Measurements from ENCODE around the gene EXOC2.

Gene EXOC2

DNA sequence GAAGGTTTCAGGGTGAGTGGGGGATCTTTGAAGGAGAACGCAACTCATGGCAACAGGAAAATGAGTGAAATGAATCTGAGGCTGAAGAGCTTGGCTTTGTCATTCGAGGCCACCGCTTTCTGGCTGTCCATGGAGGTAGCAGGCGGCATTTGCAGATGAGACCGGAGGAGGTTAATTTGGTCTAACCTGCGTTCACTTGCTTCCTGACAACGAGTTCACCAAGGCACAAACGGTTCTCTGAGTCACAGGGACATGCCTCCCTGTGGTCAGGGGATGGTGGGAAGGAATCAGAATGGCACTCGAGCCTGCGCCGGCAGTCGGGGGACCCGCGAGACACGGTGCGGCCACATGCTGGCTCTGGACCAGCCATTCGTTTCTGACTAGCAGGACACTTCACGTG, 226.4 kb downstream of the EXOC2 start:
- H3K27ac ChIP-seq (ENCODE audit: low read depth, low read length) = no peak overlapping the region
- no peak for TF ChIP-seq CTCF (IDR thresholded peaks at IDR 0.05; ENCODE audit: low read depth, low read length, poor library complexity, severe bottlenecking)
- no peak for TF ChIP-seq EZH2phosphoT487 (IDR thresholded peaks at IDR 0.05; ENCODE audit: borderline replicate concordance, low read length)
- H4K20me1 ChIP-seq (ENCODE audit: control insufficient read depth, insufficient read depth, low read depth, low read length) = no peaks in the 10 kb centered on the region

DNA sequence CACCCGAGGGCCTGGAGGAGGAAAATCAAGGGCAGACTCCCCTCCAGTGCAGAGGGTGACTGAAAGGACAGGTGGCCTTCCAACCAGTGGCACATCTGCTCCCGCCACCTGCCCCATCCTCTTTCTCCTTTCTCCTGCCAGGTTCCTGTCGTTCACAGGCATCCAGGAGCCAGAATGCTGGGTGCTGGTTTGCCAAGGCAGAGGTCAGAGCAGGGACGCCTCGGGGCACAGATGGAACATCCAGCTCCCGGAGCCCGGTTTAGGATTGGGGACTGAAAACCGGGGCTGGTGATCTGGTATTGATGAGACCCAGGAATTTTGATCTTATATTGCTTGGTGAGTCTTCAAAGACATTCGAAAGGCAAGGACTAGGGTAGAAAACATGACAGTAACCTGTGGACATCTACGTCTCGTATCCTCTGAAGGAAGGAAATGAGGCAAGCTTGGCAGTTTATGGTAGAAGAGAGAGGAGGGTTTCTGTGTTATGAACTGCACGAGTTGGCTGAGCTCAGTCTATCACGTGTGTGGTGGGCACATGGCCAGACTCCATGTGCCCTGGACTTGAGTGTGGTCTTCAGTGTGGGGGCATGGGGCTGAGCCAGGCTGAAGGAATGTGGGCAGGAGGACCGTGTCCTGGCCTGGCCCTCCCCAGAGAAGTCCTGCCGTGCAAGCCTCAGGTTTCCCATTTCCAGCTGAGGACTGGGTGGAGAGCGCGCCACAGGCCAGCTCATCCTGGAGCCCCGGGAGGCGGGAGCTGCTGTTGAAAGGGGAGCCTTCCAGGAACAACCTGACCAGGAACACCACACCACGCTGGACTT, 227.2 kb downstream of the EXOC2 start:
- H4K20me1 ChIP-seq (ENCODE audit: control insufficient read depth, insufficient read depth, low read depth, low read length) = no peaks in the 10 kb centered on the region

More for the DNA sequence above, 226.4 kb downstream of the EXOC2 start:
- H3K9me3 ChIP-seq (ENCODE audit: control insufficient read depth, insufficient read depth, low read length) = no peaks in the 10 kb centered on the region
- H3K36me3 ChIP-seq (ENCODE audit: control insufficient read depth, low read length) = no peaks in the 10 kb centered on the region
- no peak overlapping the region for H3K4me2 ChIP-seq (ENCODE audit: low read length)
- no peaks in the 10 kb centered on the region for H3K9me2 ChIP-seq (replicated peaks; ENCODE audit: control insufficient read depth, low read length)
- H3K4me3 ChIP-seq (ENCODE audit: low read length) = no peak overlapping the region
- H3K27me3 ChIP-seq (ENCODE audit: control insufficient read depth, low read length) = peaks cover 22% of the 10 kb centered on the region
- no peaks in the 10 kb centered on the region for H3F3A ChIP-seq (ENCODE audit: control insufficient read depth, insufficient read depth)
- H3K79me2 ChIP-seq (ENCODE audit: control insufficient read depth, low read length) = no peaks in the 10 kb centered on the region
- no peaks in the 10 kb centered on the region for H3K4me1 ChIP-seq (ENCODE audit: control insufficient read depth, low read length)

DNA sequence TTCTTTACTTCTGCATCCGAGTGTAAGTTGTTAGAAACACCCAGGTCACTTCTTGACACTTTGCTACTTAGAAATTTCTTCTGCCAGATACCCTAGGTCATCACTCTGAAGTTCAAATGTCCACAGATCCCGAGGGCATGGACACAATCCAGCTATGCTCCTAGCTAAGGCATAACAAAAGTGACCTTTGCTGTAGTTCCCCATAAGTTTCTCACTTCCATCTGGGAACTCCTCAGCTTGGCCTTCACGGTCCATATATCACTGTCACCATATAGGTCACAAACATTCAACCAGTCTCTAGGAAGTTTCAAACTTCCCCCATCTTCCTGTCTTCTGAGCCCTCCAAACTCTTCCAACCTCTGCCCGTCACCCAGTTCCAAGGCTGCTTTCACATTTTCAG, 236.1 kb downstream of the EXOC2 start:
- Histone ChIP-seq H3K79me2 (ENCODE audit: control insufficient read depth, low read length) (no peaks in the 10 kb centered on the region), H3K36me3 (ENCODE audit: control insufficient read depth, low read length) (no peaks in the 10 kb centered on the region), H3K9me2 (replicated peaks; ENCODE audit: control insufficient read depth, low read length) (no peaks in the 10 kb centered on the region), H4K20me1 (ENCODE audit: control insufficient read depth, insufficient read depth, low read depth, low read length) (no peaks in the 10 kb centered on the region), H3K9me3 (ENCODE audit: control insufficient read depth, insufficient read depth, low read length) (no peaks in the 10 kb centered on the region), H3K4me3 (ENCODE audit: low read length) (no peak overlapping the region), H3K4me2 (ENCODE audit: low read length) (no peak overlapping the region), H3K4me1 (ENCODE audit: control insufficient read depth, low read length) (no peaks in the 10 kb centered on the region), H3F3A (ENCODE audit: control insufficient read depth, insufficient read depth) (no peaks in the 10 kb centered on the region), H3K27me3 (ENCODE audit: control insufficient read depth, low read length) (peaks cover 6% of the 10 kb centered on the region; the same call in 1 of the 2 replicates), H3K27ac (ENCODE audit: low read depth, low read length) (no peak overlapping the region)
- TF ChIP-seq CTCF (IDR thresholded peaks at IDR 0.05; ENCODE audit: low read depth, low read length, poor library complexity, severe bottlenecking) (no peak), EZH2phosphoT487 (IDR thresholded peaks at IDR 0.05; ENCODE audit: borderline replicate concordance, low read length) (no peak)

More for the DNA sequence above, 227.2 kb downstream of the EXOC2 start:
- no peaks in the 10 kb centered on the region for H3F3A ChIP-seq (ENCODE audit: control insufficient read depth, insufficient read depth)
- H3K9me3 ChIP-seq (ENCODE audit: control insufficient read depth, insufficient read depth, low read length) = no peaks in the 10 kb centered on the region
- TF ChIP-seq EZH2phosphoT487 (IDR thresholded peaks at IDR 0.05; ENCODE audit: borderline replicate concordance, low read length) (no peak), CTCF (IDR thresholded peaks at IDR 0.05; ENCODE audit: low read depth, low read length, poor library complexity, severe bottlenecking) (no peak)
- H3K9me2 ChIP-seq (replicated peaks; ENCODE audit: control insufficient read depth, low read length) = no peaks in the 10 kb centered on the region
- no peak overlapping the region for H3K4me3 ChIP-seq (ENCODE audit: low read length)
- H3K36me3 ChIP-seq (ENCODE audit: control insufficient read depth, low read length) = no peaks in the 10 kb centered on the region
- no peak overlapping the region for H3K27ac ChIP-seq (ENCODE audit: low read depth, low read length)
- peaks cover 20% of the 10 kb centered on the region for H3K27me3 ChIP-seq (ENCODE audit: control insufficient read depth, low read length)
- H3K4me1 ChIP-seq (ENCODE audit: control insufficient read depth, low read length) = no peaks in the 10 kb centered on the region
- no peaks in the 10 kb centered on the region for H3K79me2 ChIP-seq (ENCODE audit: control insufficient read depth, low read length)
- H3K4me2 ChIP-seq (ENCODE audit: low read length) = no peak overlapping the region

Measured in DOHH2 (cell line).